ENCODE measurements around the gene LBHD2.
"Not testable (repeated sequence)": the region's sequence is repeated elsewhere in the genome, so short reads cannot be mapped to it uniquely, and the experiment has no call there.

Gene LBHD2

DNA sequence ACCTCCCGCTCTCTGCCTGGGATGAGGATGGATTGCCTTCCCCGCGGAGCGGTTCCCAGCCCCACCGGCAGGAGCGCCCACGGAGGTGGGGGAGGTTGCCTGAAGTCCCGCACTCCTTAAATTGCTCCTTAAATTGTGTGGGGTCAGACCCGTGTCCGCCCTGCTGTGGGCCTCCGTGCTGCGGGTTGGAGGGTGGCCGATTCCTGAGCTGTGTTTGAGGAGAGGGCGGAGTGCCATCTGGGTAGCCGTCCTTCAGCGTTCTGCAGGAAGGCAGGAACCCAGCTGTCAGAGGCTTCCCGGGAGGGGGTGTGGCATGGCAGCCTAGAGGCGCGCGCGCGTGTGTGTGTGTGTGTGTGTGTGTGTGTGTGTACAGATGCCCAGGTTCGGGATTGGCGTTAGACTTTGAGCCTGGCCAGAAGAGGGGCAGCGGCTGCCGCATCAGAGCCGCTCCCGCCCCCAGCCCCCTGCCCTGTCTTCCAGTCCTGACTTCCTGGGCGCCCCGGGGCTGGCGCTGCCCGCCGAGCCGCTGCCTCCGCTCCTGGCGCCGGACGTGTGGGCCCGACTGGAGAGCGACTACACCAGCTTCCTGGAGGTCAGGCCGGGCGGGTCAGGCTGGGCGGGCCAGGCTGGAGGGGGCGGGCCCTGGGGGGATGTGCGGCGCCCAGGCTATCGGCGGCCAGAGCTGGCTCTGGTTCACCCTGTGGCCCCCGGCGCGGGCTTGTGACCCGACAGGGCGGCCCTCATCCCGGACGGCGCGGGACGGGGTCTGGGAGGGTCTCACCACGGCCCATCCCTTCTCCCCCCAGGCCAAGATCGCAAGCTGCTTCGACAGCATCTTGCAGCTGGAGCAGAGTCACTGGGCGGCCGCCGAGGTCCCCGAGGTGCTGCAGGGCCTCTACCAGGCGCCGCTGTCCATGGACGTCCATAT lies 19.7 kb downstream of the LBHD2 start:
- peak; percentile 68 for DNase-seq (ENCODE audit: low read depth, low spot score)

DNA sequence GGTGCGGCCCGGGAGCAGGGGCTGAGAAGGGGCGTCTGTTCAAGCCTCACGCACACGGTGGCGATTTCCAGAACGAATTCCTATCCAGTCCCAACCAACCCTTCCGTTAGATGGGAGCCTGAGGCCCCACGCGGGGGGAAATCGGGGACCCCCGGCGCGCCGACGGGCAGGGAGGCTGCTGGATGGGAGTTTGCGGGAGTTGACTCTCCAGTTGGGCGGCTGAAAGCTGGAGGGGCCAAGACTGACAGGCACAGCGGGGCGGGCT lies 20.3 kb downstream of the LBHD2 start:
- DNase-seq (ENCODE audit: low read depth, low spot score) = no peak

DNA sequence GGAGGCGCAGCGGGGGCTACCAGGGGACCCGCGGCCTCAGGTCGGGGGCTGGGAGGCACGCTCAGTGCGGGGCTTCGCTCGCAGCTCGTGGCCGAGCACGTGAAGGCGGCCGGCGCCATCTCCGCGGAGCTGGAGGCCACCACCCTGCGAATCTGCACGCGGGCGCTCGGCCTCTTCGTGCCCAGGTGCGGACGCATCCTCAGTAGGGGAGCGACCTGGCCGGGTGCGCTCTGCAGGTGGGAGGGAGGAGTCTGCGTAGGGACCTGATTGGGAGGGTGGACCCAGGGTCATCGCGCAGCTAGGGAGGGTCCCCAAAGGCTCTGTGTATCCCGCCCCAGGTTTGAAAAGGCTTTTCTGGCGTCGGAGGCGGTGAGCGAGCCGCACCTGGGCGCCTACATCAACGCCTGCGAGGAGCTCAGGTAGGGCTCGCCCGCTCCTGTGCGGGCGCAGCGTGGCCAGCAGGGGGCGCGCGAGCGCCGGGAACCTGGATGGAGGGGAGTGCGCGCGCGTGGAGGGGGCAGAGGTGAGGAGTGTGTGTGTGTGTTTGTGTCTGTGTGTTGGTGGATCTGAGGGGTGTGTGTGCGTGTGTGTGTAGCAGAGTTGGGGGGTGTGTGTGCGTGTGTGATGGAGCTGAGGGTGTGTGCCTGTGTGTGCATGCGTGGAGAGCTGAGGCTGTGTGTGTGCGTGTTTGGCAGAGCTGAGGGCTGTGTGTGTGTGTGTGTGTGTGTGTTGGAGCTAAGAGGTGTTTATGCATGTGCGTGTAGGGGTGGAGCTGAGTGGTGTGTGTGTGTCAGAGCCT lies 20.8 kb downstream of the LBHD2 start:
- peak; percentile 81 for DNase-seq (ENCODE audit: low read depth, low spot score)

DNA sequence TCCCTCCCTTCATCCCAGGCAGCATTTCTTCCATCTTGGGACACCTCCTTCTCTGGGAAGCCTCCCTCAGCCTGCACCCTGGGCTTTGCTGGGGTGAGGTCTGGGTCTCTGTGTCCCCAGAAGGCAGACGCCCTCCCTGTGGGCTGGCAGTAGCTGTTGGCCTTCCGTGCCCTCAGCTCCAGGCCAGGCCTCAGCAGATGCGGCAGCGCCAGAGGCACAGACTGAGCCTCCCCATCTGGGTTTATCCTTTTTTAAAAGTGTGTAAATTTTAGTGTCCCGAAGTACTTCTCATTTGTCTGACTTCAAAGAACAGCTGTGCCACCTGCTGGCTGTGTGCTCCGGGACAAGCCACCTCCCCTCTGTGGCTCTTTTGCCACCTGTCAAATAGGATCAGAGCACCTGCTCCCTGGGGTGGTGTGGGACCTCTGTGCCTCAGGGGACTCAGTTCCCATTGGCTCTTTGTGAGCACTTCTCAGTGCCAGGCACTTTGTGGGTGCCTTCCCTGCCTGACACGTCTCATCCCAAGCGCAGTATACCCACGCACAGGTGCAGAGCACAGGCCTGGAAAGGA lies 21.7 kb downstream of the LBHD2 start:
- DNase-seq (ENCODE audit: low read depth, low spot score) = no peak

DNA sequence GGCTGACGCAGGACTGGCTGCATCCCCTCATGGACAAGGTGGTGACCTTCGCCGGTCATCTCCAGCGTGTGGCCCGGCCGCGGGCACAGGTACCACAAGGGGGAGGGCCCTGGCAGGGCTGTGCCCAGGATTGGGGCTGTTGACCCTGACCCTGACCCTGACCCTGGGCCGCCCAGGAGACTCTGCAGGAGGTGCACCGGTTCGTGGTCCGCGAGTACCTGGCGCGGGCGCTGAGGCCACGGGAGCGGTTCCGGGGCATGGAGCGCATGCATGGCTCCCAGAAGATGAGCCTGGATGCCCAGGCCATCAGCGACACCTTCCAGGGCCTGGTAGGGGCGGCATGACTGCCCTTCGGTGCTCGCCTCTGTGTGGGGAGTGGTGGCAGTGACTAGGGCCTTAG lies 23.4 kb downstream of the LBHD2 start:
- DNase-seq (ENCODE audit: low read depth, low spot score) = no peak

DNA sequence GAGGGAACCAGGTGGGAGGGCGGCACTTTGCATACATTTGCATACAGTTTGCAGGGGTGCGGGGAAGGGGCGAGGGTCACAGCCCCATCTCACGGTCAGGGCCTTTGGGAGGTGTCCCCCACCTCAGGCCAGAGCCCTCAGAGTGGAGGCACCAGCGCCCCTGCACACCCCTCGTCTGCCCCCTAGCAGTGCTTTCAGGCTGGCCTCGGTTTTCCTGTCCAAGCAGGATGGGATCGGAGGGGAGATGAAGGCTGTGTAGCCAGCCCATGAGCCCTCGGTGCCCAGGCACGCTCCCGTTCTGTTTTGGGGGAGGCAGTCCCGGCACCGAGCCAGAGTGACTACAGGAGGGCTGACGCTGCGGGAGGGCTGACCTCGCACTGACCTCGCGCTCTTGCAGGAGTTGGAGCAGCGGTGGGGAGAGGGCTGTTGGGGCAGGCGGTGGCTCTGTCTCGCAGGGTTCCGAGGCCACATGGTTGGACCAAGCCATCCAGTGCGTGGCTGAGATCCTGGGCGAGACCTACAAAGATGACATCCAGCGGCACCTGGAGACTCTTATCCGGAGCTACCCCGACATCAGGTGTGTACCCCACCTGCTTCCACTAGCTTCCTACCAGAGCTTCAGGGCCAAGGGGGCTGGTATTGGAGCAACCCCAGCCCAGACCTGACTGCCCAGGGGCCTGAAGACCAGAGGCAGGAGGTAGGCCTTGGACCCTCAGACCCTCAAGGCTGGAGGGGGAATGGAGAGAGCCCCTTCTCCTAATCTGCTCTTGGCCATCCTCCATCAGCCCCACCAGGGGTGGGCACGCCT lies 24.1 kb downstream of the LBHD2 start:
- DNase-seq (ENCODE audit: low read depth, low spot score) = no peak

DNA sequence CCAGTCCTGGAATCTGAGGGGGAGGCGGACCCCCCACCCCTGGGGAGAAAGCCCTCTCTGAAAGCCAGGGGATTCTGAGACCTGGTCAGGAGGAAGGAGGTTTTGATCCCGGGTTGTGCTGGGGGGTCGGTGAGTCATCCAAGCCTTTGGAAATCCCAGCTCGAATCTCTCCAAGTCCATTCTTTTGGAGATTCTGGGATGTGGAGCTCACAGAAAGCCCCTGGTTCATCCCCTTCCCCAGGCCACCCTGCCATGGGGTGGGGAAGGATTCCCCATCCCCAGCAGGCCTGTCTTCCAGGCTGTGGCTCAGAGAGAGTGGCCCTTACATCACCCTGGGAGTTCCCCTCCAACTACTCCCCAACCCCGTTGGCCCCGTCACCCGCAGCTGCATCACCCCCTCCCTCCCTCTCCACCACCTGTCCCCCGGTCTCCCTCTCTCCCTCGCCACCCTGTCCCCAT lies 24.8 kb downstream of the LBHD2 start:
- no peak for DNase-seq (ENCODE audit: low read depth, low spot score)

DNA sequence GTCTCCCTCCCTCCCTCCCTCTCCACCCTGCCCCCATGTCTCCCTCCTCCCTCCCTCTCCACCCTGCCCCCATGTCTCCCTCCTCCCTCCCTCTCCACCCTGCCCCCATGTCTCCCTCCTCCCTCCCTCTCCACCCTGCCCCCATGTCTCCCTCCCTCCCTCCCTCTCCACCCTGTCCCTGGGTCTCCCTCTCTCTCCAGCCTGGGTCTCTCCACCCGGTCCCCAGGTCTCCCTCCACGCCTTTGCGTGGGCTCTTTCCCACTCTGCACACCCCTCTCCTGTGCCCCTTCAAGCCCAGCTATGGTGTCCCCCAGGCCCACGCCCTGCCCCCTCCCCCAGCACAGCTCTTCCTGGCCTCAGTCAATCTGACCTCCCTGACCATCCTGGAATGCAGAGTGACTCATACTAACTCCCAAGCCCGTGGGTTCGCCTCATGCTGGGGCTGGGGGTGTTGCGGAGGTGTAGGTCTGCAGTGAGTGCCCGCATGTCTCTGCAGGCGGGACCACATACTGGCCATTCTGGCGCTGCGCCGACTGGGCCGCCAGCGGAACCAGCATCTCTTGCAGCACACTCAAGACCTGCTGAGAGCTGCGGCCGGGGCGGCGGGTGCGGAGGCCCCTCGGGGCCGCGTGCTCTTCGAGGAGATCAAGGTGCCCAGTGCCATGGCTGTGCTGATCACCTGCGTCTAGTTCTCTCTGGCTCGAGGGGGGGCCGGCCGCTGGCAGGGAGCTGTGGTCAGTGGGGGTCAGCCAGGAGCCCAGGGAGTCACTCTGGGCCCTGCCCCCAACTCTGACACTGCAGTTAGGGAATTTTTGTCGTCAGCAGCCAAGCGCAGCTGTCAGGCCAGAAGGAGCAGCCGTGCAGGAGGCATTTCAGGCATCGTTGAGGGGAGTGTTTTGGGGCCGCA lies 25.8 kb downstream of the LBHD2 start:
- peak; percentile 78 for DNase-seq (ENCODE audit: low read depth, low spot score)

DNA sequence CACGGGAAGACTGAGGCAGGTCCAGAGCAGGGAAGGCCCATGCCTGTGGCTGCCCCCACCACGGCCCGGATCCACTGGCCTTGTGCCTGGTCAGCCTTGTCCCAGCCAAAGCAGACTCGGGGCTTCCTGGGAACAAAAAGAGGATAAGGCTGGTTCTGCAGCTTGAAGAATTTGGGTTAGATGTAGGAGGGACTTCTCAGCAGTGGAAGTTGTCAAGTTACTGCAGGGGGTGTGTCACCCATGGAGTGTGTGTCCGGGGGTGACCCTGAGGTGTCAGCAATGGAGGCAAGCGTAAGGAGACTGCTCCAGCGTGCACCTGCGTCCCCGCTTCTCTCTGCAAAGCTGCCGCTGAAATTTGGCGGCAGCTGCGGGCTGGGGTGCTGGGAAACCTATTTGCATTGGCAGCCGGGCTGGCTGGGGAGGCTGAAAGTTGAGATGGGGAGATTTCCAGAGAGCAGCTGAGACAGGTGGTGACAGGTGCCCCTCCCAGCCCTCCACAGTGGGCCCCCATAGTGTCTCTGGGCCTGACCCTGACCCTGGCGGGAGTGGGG lies 26.7 kb downstream of the LBHD2 start:
- no peak for DNase-seq (ENCODE audit: low read depth, low spot score)

DNA sequence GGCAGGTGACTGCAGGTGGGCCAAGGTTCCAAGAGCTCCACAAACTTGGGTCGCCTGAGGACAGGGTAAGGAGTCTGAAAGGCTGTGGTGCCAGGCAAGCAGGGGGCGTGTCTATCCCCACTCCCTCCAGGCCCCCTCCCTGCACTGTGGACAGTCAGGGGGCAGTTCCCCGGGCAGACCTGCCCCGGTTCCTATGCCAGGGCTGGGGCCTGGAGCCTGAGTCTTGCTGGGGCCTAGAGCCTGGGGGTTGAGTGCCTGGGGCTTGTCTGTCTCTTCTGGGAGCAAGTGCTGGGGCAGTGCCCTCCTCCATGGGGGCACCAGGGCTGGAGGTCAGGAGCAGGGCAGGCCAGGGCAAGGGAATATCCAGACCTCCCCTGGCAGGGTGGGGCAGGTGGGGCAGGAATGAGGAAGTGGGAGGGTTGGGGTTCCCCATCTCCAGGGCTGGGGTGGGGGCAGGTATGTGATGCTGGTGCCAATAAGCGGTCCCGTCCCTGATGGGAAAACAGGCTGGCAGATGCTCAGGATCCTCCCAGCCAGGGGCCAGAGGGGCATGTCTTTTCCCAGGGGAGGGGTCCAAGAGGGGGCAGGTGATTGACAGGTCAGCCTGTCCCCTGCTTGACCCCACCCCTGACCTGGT lies 27.3 kb downstream of the LBHD2 start:
- no peak for DNase-seq (ENCODE audit: low read depth, low spot score)

DNA sequence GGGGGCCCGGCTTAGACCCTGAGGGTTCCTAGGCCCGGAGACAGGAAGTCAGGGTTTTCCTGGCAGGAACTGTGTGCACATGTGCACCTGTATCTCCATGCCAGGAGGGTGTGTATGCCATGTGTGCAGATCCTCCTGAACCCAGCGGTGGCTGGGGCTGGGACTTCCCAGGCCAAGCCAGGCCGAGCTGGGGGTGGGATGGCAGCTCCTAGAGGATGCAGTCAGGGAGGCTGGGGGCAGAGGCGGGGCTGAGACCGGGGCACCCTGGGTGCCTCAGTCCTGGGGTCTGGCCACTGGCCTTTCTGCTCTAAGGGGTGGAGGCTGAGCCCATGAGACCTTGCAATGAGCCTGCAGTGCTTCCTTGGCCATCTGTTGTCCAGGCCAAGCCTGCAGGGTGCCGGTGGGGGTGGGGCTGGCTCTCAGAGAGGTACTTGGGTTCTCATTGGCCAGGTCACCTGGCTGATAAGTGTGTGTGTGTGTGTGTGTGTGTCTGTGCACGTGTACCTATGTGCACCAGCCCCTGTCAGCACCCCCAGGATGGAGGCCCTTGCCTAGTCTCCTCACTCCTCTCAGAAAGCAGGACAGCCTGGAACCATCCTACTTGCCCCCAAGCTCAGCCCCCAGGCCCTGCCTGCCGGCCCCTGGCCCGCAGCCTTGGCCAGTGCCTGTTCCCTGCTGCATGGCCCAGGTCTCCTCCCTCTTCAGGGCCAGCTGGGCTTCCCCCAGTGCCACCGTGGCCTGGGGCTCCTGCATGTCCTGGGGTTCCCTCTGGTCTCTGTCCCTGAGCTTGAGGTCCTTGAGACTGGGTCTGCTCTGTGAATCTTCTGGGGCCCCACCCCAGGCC lies 28.6 kb downstream of the LBHD2 start:
- no peak for DNase-seq (ENCODE audit: low read depth, low spot score)

DNA sequence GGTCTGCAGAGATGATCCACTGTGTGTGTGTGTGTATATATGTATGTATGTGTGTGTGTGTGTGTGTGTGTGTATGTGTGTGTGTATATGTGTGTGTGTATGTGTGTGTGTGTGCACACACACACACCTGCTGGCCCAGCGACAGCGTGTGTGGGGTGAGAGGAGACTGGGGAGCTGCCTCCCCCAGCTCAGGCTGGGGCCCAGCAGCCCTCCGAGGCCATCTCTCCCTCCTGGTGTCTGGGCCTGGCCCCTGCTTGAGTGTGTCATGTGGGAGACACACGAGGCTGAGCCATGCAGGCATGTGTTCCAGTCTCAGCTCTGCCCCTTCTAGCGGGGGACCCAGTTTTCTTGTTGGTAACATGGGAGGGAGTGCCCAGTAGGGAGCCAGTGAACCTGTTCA lies 29.3 kb downstream of the LBHD2 start:
- no peak for DNase-seq (ENCODE audit: low read depth, low spot score)

DNA sequence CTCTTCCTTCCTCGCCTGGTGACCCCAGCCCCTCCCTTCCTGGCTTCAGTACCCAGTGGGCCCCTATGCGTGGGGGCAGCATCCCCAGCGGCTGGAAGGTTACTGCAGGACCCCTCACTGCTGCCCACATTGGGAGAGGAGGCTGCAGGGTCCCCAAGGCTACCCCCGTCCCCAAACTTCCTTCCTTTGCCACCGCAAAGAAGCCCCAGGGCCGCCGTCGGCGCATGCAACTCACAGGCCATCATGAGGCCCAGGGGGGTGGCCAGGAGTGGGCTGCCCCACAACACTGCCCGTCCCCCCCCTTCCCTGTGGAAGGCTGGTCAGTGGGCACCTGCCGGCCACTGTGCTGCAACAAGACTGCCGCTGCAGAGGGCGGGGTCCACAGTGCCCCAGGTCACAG lies 29.8 kb downstream of the LBHD2 start:
- no peak for DNase-seq (ENCODE audit: low read depth, low spot score)

DNA sequence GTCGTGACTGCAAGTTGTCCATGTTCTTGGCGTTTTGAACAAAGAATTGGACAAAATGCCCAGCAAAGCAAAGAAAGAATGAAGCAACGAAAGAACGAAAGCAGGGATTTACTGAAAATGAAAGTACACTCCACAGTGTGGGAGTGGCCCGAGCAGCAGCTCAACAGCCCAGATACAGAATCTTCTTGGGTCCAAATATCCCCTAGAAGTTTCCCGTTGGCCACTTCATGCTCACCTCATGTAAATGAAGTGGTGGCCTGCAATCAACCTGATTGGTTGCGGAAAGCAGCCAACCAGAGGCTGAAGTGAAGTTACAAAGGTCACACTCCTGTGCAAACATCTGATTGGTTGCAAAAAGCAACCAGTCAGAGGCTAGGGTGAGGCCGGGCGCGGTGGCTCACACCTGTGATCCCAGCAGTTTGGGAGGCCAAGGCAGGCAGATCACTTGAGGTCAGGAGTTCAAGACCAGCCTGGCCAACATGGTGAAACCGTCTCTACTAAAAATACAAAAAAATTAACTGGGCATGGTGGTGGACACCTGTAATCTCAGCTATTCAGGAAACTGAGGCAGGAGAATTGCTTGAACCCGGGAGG lies 31.2 kb downstream of the LBHD2 start:
- not testable (repeated sequence) for DNase-seq (ENCODE audit: low read depth, low spot score)

DNA sequence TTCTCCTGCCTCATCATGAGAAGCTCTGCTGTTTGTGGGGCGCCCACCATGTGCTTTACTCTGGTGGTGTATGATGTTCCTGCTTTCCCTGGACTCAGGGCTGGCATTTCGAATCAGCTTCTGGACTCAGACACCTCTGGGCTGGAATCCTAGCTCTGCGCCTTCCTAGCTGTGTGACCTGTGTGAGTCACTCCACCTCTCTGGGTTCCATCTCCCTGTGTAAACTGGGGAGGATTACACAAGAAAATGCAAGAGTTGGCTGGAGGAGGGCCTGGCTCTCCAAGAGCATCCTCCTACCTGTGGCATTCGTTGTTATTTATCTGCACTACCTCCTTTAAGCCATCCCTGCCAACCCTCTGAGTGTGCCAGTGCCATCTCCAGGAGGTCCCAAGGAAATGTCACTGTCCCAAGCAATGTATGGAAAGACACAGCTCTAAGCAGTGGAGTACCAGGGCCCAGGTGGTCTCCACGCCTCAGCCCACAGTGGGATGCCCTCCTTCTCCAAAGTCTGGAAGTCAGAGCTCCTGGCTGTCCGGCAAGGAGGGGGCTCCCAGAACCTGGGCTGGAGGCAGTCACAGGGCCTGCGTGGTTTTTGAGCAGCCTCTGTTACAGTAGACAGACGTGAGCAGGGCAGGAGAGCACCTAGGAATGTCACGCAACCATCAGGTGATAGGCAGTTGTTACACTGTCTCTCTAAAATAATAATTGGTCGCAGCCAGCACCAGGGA lies 32.0 kb downstream of the LBHD2 start:
- DNase-seq (ENCODE audit: low read depth, low spot score) = no peak

DNA sequence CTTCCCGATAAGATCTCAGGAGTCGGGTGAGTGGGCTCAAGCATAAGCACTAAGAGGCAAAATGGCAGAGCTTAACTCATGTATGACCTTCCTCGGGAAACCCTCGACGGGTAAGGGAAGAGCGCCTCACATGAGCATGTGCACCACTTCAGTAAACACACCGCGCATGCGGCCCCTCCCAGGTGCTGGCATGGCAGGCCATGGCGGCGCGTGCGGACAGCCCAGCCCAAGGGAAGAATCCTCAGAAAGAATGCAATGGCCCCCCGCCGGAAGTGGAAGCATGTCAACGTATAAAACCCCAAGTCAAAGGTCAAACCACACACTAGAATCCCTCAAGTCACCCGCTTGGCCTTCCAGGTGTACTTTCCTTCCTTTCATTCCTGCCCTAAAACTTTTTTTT lies 32.6 kb downstream of the LBHD2 start:
- DNase-seq (ENCODE audit: low read depth, low spot score) = no peak

DNA sequence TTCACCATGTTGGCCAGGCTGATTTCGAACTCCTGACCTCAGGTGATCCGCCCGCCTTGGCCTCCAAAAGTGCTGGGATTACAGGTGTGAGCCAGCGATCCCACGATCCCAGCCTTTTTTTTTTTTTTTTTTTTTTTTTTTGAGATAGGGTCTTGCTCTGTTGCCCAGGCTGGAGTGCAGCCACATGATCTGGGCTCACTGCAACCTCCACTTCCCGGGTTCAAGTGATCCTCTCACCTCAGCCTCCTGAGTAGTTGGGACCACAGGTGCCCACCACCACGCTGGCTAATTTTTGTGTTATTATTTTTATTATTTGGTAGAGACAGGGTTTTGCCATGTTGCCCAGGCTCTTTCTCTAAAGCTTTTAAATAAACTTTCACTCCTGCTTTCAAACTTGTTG lies 33.5 kb downstream of the LBHD2 start:
- DNase-seq (ENCODE audit: low read depth, low spot score) = not testable (repeated sequence)

Measured in ELF-1 (cell line).